ENCODE results near the gene AGAP1.

Gene AGAP1

GRCh38 chr2:236117401-236117800 lies 623.6 kb downstream of the AGAP1 start:
- no peak for TF ChIP-seq CTCF (IDR thresholded peaks at IDR 0.05; ENCODE audit: low read depth, low read length)
- no peak for DNase-seq (ENCODE audit: low read depth in 2 of 2)
- H3K4me3 ChIP-seq (replicated peaks in 1 of 2; ENCODE audit: low read depth in 2 of 2, low read length in 2 of 2), result no peak overlapping the region

- no peak overlapping the region for H3K4me3 ChIP-seq (replicated peaks in 1 of 2; ENCODE audit: low read depth in 2 of 2, low read length in 2 of 2)
- no peak for TF ChIP-seq CTCF (IDR thresholded peaks at IDR 0.05; ENCODE audit: low read depth, low read length)
- DNase-seq (ENCODE audit: low read depth in 2 of 2), result no peak
Measured at GRCh38 chr2:236117861-236118269, 624.0 kb downstream of the AGAP1 start.

GRCh38 chr2:236119003-236119402 lies 625.2 kb downstream of the AGAP1 start:
- no peak for DNase-seq (ENCODE audit: low read depth in 2 of 2)
- TF ChIP-seq CTCF (IDR thresholded peaks at IDR 0.05; ENCODE audit: low read depth, low read length), result no peak
- H3K4me3 ChIP-seq (replicated peaks in 1 of 2; ENCODE audit: low read depth in 2 of 2, low read length in 2 of 2), result no peak overlapping the region

GRCh38 chr2:236119476-236119875 lies 625.6 kb downstream of the AGAP1 start:
- no peak for TF ChIP-seq CTCF (IDR thresholded peaks at IDR 0.05; ENCODE audit: low read depth, low read length)
- no peak for DNase-seq (ENCODE audit: low read depth in 2 of 2)
- no peak overlapping the region for H3K4me3 ChIP-seq (replicated peaks in 1 of 2; ENCODE audit: low read depth in 2 of 2, low read length in 2 of 2)

- no peak for TF ChIP-seq CTCF (IDR thresholded peaks at IDR 0.05; ENCODE audit: low read depth, low read length)
- no peak for DNase-seq (ENCODE audit: low read depth in 2 of 2)
- no peak overlapping the region for H3K4me3 ChIP-seq (replicated peaks in 1 of 2; ENCODE audit: low read depth in 2 of 2, low read length in 2 of 2)
Measured at GRCh38 chr2:236120141-236120601, 626.3 kb downstream of the AGAP1 start.

GRCh38 chr2:236120829-236121228 lies 627.0 kb downstream of the AGAP1 start:
- TF ChIP-seq CTCF (IDR thresholded peaks at IDR 0.05; ENCODE audit: low read depth, low read length), result no peak
- H3K4me3 ChIP-seq (replicated peaks in 1 of 2; ENCODE audit: low read depth in 2 of 2, low read length in 2 of 2), result no peak overlapping the region
- no peak for DNase-seq (ENCODE audit: low read depth in 2 of 2)

GRCh38 chr2:236121546-236121945 lies 627.7 kb downstream of the AGAP1 start:
- H3K4me3 ChIP-seq (replicated peaks in 1 of 2; ENCODE audit: low read depth in 2 of 2, low read length in 2 of 2), result no peak overlapping the region
- DNase-seq (ENCODE audit: low read depth in 2 of 2), result peak in 1 of 2 donors; percentile 22
- no peak for TF ChIP-seq CTCF (IDR thresholded peaks at IDR 0.05; ENCODE audit: low read depth, low read length)

Measured in cardiac fibroblast (primary cell).